Thyroid gland (tissue), 4 donors: Measurements from ENCODE around the gene TUBB1. TPM values are rescaled to one million over a fixed set of nuclear protein-coding genes. Genes with fewer than 3 reads are reported as not detected.
A peak's percentile ranks its signal among the peaks of the same experiment; 100 is the strongest.

Experiments
- DNase-seq, 2 donors: peaks; one replicate each; pipeline ENCODE4 v3.0.0-alpha.2; 2019
- H3K27ac ChIP-seq, 3 donors: fragments of 200-600 bp; sonication (generic); 1 replicate in 2 of 3; 2 replicates in 1 of 3; pipeline ENCODE4 v1.5.1; 2016 to 2019; ENCODE audit warnings: mild to moderate bottlenecking in 1 of 3, moderate library complexity in 1 of 3
- H3K27me3 ChIP-seq: fragments of 200-600 bp; sonication (generic); one replicate; pipeline ENCODE4 v1.5.1; 2019
- H3K36me3 ChIP-seq, 2 donors: fragments of 200-600 bp; sonication (generic); one replicate each; pipeline ENCODE4 v1.5.1; 2016 to 2019
- H3K4me1 ChIP-seq, 2 donors: fragments of 200-600 bp; sonication (generic); one replicate each; pipeline ENCODE4 v1.5.1; 2017 to 2019
- H3K4me3 ChIP-seq, 3 donors: fragments of 200-600 bp; sonication (generic); replicated peaks in 1 of 3; 1 replicate in 2 of 3; 2 replicates in 1 of 3; pipeline ENCODE4 v1.5.1; 2016; ENCODE audit warnings: mild to moderate bottlenecking in 1 of 3
- H3K9me3 ChIP-seq: fragments of 200-600 bp; sonication (generic); one replicate; pipeline ENCODE4 v1.5.1; 2017
- CTCF ChIP-seq, 6 experiments: fragments of 200-600 bp in 3 of 6; fragments of 450-650 bp in 3 of 6; sonication (generic) in 3 of 6; IDR thresholded peaks; one replicate each; pipeline ENCODE4 v1.5.1; 2016 to 2019; ENCODE audit warnings: antibody characterized with exemption in 6 of 6, mild to moderate bottlenecking in 2 of 6, inconsistent platforms in 1 of 6, moderate library complexity in 1 of 6
- POLR2A ChIP-seq, 2 donors: fragments of 450-650 bp; IDR thresholded peaks; one replicate each; pipeline ENCODE4 v1.6.1; 2017; ENCODE audit warnings: antibody characterized with exemption in 2 of 2, mild to moderate bottlenecking in 2 of 2, moderate library complexity in 1 of 2
- WGBS, 2 donors: methylation state at CpG; one replicate each; pipeline ENCODE4 v1.1.5; 2017; 5-methylcytosine and 5-hydroxymethylcytosine counted together
- intact Hi-C: fragments of 100-400 bp; cut with DNase I; formaldehyde crosslinking; loops from one replicate; pipeline ENCODE4 v1.15.1; 2023
- total RNA-seq, 4 donors: library from RNA; depleted of rRNA; stranded (reverse); fragments of >200 nt; gene quantifications; one replicate each; pipeline ENCODE4 v1.2.3, GENCODE V29; 2016

The TUBB1 gene
- total RNA-seq, 4 donors from 2014 or later, result 0.11 to 0.46 TPM; not detected in 2

- Histone ChIP-seq H3K4me1 (peaks cover 41 to 43% of the 10 kb centered on the region in 2 donors), H3K9me3 (no peaks in the 10 kb centered on the region), H3K27ac (peak overlapping the region in 1 of 3 donors; percentile 94), H3K4me3 (no peak overlapping the region), H3K36me3 (peaks cover 2 to 6% of the 10 kb centered on the region in 2 donors), H3K27me3 (no peaks in the 10 kb centered on the region)
- TF ChIP-seq CTCF (IDR thresholded peaks at IDR 0.05) (no peak), POLR2A (IDR thresholded peaks at IDR 0.05) (no peak)
- DNase-seq, result peak in 1 of 2 donors; percentile 24
- 59 to 66% methylated on average over 4 of the region's 4 CpGs for WGBS, 2 donors
- intact Hi-C loops, result loop anchor here (10.0 kb wide), 1 partner anchor 110 kb away; no protein-coding TSS in a partner anchor
Observed at GRCh38 chr20:59004493-59004762, 14.8 kb upstream of the TUBB1 start.

GRCh38 chr20:59004763-59005522 is 14.3 kb upstream of the TUBB1 start:
- TF ChIP-seq POLR2A (IDR thresholded peaks at IDR 0.05) (no peak), CTCF (IDR thresholded peaks at IDR 0.05) (no peak)
- DNase-seq, result no peak
- Histone ChIP-seq H3K27me3 (no peaks in the 10 kb centered on the region), H3K27ac (peak overlapping the region; percentile 12 to 94 (median 73)), H3K36me3 (peaks cover 0 to 6% of the 10 kb centered on the region in 2 donors), H3K4me1 (peaks cover 43 to 47% of the 10 kb centered on the region in 2 donors), H3K4me3 (peak overlapping the region in 1 of 3 donors; percentile 50), H3K9me3 (no peaks in the 10 kb centered on the region)
- 59 to 68% methylated on average over 15 to 17 of the region's 17 CpGs for WGBS, 2 donors
- intact Hi-C loops, result loop anchor here (10.0 kb wide), 1 partner anchor 110 kb away; no protein-coding TSS in a partner anchor

- peaks cover 0 to 6% of the 10 kb centered on the region in 2 donors for H3K36me3 ChIP-seq
- peaks cover 50 to 54% of the 10 kb centered on the region in 2 donors for H3K4me1 ChIP-seq
- peak overlapping the region; percentile 12 to 94 (median 73) for H3K27ac ChIP-seq
- 74 to 88% methylated on average over 3 of the region's 3 CpGs for WGBS, 2 donors
- no peaks in the 10 kb centered on the region for H3K27me3 ChIP-seq
- H3K4me3 ChIP-seq, result peak overlapping the region in 1 of 3 donors; percentile 50
- intact Hi-C loops, result loop anchor here (10.0 kb wide), 1 partner anchor 111 kb away; no protein-coding TSS in a partner anchor
- TF ChIP-seq POLR2A (IDR thresholded peaks at IDR 0.05), result no peak
- no peak for DNase-seq
- H3K9me3 ChIP-seq, result no peaks in the 10 kb centered on the region
Observed at GRCh38 chr20:59005523-59006166, 13.6 kb upstream of the TUBB1 start.

- H3K9me3 ChIP-seq, result no peaks in the 10 kb centered on the region
- peaks cover 53 to 55% of the 10 kb centered on the region in 2 donors for H3K4me1 ChIP-seq
- no peak for TF ChIP-seq POLR2A (IDR thresholded peaks at IDR 0.05)
- TF ChIP-seq CTCF (IDR thresholded peaks at IDR 0.05), result no peak
- H3K36me3 ChIP-seq, result peaks cover 0 to under 1% of the 10 kb centered on the region in 2 donors
- 46 to 59% methylated on average over 7 to 12 of the region's 29 CpGs for WGBS, 2 donors
- peak; percentile 27 to 45 for DNase-seq
- peak overlapping the region; percentile 34 to 50 (median 46) for H3K4me3 ChIP-seq
- peak overlapping the region; percentile 12 to 94 (median 73) for H3K27ac ChIP-seq
- H3K27me3 ChIP-seq, result no peaks in the 10 kb centered on the region
- intact Hi-C loops, result loop anchor here (10.0 kb wide), 1 partner anchor 112 kb away; no protein-coding TSS in a partner anchor
Observed at GRCh38 chr20:59006167-59006863, 12.9 kb upstream of the TUBB1 start.
